ENCODE results near the gene PDZK1IP1.
"Not testable (repeated sequence)": the region's sequence is repeated elsewhere in the genome, so short reads cannot be mapped to it uniquely, and the experiment has no call there.

The PDZK1IP1 gene

GRCh38 chr1:47193496-47193895 is 3.7 kb upstream of the PDZK1IP1 start:
- not testable (repeated sequence) for DNase-seq

- peak; percentile 66 to 69 for DNase-seq
Observed at GRCh38 chr1:47192458-47193384, 2.9 kb upstream of the PDZK1IP1 start.

GRCh38 chr1:47191940-47192457 is 2.2 kb upstream of the PDZK1IP1 start:
- DNase-seq = no peak

GRCh38 chr1:47190857-47191256 is 1.0 kb upstream of the PDZK1IP1 start:
- DNase-seq = no peak

- DNase-seq = no peak
Observed at GRCh38 chr1:47190509-47190855, 646 bp upstream of the PDZK1IP1 start.

GRCh38 chr1:47188791-47189785 is 748 bp downstream of the PDZK1IP1 start:
- DNase-seq = no peak

GRCh38 chr1:47187926-47188250 is 1.9 kb downstream of the PDZK1IP1 start:
- DNase-seq = no peak

- no peak for DNase-seq
Observed at GRCh38 chr1:47187231-47187925, 2.5 kb downstream of the PDZK1IP1 start.

- DNase-seq = no peak
Observed at GRCh38 chr1:47186267-47187185, 3.3 kb downstream of the PDZK1IP1 start.

- DNase-seq = no peak
Observed at GRCh38 chr1:47184822-47185677, 4.8 kb downstream of the PDZK1IP1 start.

GRCh38 chr1:47184090-47184821 is 5.6 kb downstream of the PDZK1IP1 start:
- no peak for DNase-seq

GRCh38 chr1:47183308-47184089 is 6.3 kb downstream of the PDZK1IP1 start:
- no peak for DNase-seq

GRCh38 chr1:47182676-47183235 is 7.1 kb downstream of the PDZK1IP1 start:
- no peak for DNase-seq

GRCh38 chr1:47181955-47182675 is 7.7 kb downstream of the PDZK1IP1 start:
- no peak for DNase-seq

- DNase-seq = no peak
Observed at GRCh38 chr1:47181095-47181954, 8.5 kb downstream of the PDZK1IP1 start.

- no peak for DNase-seq
Observed at GRCh38 chr1:47180603-47181094, 9.2 kb downstream of the PDZK1IP1 start.
